ENCODE data around the gene CD46. TPM values are rescaled to one million over a fixed set of nuclear protein-coding genes. Genes with fewer than 3 reads are reported as not detected.
A peak's percentile ranks its signal among the peaks of the same experiment; 100 is the strongest.
"Not testable (repeated sequence)": the region's sequence is repeated elsewhere in the genome, so short reads cannot be mapped to it uniquely, and the experiment has no call there.

Gene CD46
- total and polyA plus RNA-seq, 2 donors (not counting 1 experiment from before 2014, with no cell fraction given) = 38.6 to 173 TPM

DNA sequence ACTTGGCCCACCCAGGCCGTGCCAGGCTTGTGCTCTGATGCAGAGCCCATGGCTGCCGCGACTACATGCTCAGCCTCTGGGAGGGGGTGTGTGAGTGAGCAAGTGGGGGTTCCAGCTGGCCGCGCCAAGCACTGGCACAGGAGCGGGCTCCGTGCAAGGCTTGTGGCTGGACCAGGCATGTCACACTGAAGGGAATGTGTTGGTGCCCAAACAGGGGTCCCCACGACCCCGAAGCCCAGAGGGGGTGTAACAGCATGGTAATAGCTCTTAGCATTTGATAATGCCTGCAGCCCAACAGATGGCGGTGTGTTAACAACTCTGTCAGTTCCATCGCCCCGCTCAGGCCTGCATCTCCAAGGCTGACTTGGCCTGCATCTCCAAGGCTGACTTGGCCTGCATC is 38.3 kb upstream of the CD46 start:
- Histone ChIP-seq H3K79me2 (ENCODE audit: control insufficient read depth, insufficient read depth, low read length) (no peaks in the 10 kb centered on the region), H3K27ac (ENCODE audit: low read length in 2 of 2) (no peak overlapping the region), H3K9ac (ENCODE audit: low read length) (no peak overlapping the region), H3K4me3 (ENCODE audit: control extremely low read depth in 1 of 5, extremely low read depth in 1 of 5, insufficient read depth in 1 of 5, low read depth in 2 of 5, low read length in 4 of 5) (no peak overlapping the region), H3K36me3 (replicated peaks in 1 of 2; ENCODE audit: control extremely low read depth in 1 of 2, control insufficient read depth in 1 of 2, extremely low read depth in 1 of 2, insufficient read depth in 2 of 2, low read length in 1 of 2) (no peaks in the 10 kb centered on the region), H4K20me1 (ENCODE audit: control insufficient read depth, insufficient read depth, low read length, poor library complexity, severe bottlenecking) (no peaks in the 10 kb centered on the region), H3K4me1 (ENCODE audit: control insufficient read depth in 2 of 2, insufficient read depth in 2 of 2, low read length in 2 of 2) (no peaks in the 10 kb centered on the region), H2AFZ (ENCODE audit: insufficient read depth, low read depth, low read length, poor library complexity, severe bottlenecking) (no peak overlapping the region), H3K9me3 (ENCODE audit: control extremely low read depth in 1 of 3, control insufficient read depth in 2 of 3, insufficient read depth in 1 of 3, low read length in 2 of 3) (peaks cover 0 to 10% (median 0%) of the 10 kb centered on the region in 3 donors), H3K27me3 (replicated peaks in 1 of 4; ENCODE audit: control extremely low read depth in 1 of 4, control insufficient read depth in 3 of 4, insufficient read depth in 4 of 4, low read length in 3 of 4) (no peaks in the 10 kb centered on the region), H3K4me2 (replicated peaks; ENCODE audit: low read depth, low read length, poor library complexity, severe bottlenecking) (no peak overlapping the region)
- DNase-seq (peak; percentile 6), ATAC-seq (ENCODE audit: low read depth) (no peak)
- H3K4me1 Mint-ChIP-seq = no peaks in the 10 kb centered on the region
- 90% methylated on average over 11 of the region's 12 CpGs for WGBS (ENCODE audit: insufficient coverage)
- no peaks in the 10 kb centered on the region for H3K9me3 Mint-ChIP-seq (ENCODE audit: insufficient read depth)
- intact Hi-C loops (cut with micrococcal nuclease) = no loop called here
- H3K27me3 Mint-ChIP-seq = no peaks in the 10 kb centered on the region
- ChIA-PET POLR2A (no interaction called here), CTCF (interaction anchor here (1.2 kb wide), 1 partner anchor 84 kb away, joined by 3 read pairs; no protein-coding TSS in a partner anchor)
- no peak for TF ChIP-seq EZH2 (IDR thresholded peaks at IDR 0.05; ENCODE audit: borderline replicate concordance, insufficient read depth, low read depth, low read length, poor library complexity, severe bottlenecking)
- TF ChIP-seq, protein P1, sequence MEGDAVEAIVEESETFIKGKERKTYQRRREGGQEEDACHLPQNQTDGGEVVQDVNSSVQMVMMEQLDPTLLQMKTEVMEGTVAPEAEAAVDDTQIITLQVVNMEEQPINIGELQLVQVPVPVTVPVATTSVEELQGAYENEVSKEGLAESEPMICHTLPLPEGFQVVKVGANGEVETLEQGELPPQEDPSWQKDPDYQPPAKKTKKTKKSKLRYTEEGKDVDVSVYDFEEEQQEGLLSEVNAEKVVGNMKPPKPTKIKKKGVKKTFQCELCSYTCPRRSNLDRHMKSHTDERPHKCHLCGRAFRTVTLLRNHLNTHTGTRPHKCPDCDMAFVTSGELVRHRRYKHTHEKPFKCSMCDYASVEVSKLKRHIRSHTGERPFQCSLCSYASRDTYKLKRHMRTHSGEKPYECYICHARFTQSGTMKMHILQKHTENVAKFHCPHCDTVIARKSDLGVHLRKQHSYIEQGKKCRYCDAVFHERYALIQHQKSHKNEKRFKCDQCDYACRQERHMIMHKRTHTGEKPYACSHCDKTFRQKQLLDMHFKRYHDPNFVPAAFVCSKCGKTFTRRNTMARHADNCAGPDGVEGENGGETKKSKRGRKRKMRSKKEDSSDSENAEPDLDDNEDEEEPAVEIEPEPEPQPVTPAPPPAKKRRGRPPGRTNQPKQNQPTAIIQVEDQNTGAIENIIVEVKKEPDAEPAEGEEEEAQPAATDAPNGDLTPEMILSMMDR (IDR thresholded peaks at IDR 0.05) = no peak
- H3K27ac Mint-ChIP-seq = no peak overlapping the region
- no peak overlapping the region for H3K4me3 Mint-ChIP-seq

DNA sequence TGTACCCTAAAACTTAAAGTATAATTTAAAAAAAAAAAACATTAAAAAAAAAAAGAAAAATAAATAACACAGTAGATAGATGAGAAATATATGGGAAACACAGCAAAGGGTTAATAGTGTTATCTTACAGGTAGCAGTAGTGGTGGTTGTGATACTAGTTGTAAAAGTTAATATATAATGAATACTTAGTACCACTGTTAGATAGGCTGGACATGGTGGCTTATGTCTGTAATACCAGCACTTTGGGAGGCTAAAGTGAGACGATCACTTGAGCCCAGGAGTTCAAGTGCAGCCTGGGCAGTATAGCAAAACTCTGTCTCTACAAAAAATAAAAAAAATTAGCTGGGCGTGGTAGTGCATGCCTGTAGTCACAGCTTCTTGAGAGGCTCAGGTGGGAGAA is 32.6 kb upstream of the CD46 start:
- Mint-ChIP-seq H3K27ac (no peak overlapping the region), H3K9me3 (ENCODE audit: insufficient read depth) (no peaks in the 10 kb centered on the region), H3K27me3 (no peaks in the 10 kb centered on the region), H3K4me3 (no peak overlapping the region), H3K4me1 (no peaks in the 10 kb centered on the region)
- Histone ChIP-seq H2AFZ (ENCODE audit: insufficient read depth, low read depth, low read length, poor library complexity, severe bottlenecking) (no peak overlapping the region), H3K9ac (ENCODE audit: low read length) (no peak overlapping the region), H4K20me1 (ENCODE audit: control insufficient read depth, insufficient read depth, low read length, poor library complexity, severe bottlenecking) (no peaks in the 10 kb centered on the region), H3K27me3 (replicated peaks in 1 of 4; ENCODE audit: control extremely low read depth in 1 of 4, control insufficient read depth in 3 of 4, insufficient read depth in 4 of 4, low read length in 3 of 4) (no peaks in the 10 kb centered on the region), H3K79me2 (ENCODE audit: control insufficient read depth, insufficient read depth, low read length) (no peaks in the 10 kb centered on the region), H3K27ac (ENCODE audit: low read length in 2 of 2) (no peak overlapping the region), H3K4me3 (ENCODE audit: control extremely low read depth in 1 of 5, extremely low read depth in 1 of 5, insufficient read depth in 1 of 5, low read depth in 2 of 5, low read length in 4 of 5) (no peak overlapping the region), H3K9me3 (ENCODE audit: control extremely low read depth in 1 of 3, control insufficient read depth in 2 of 3, insufficient read depth in 1 of 3, low read length in 2 of 3) (peaks cover 0 to 4% (median 0%) of the 10 kb centered on the region in 3 donors), H3K4me2 (replicated peaks; ENCODE audit: low read depth, low read length, poor library complexity, severe bottlenecking) (no peak overlapping the region), H3K36me3 (replicated peaks in 1 of 2; ENCODE audit: control extremely low read depth in 1 of 2, control insufficient read depth in 1 of 2, extremely low read depth in 1 of 2, insufficient read depth in 2 of 2, low read length in 1 of 2) (no peaks in the 10 kb centered on the region), H3K4me1 (ENCODE audit: control insufficient read depth in 2 of 2, insufficient read depth in 2 of 2, low read length in 2 of 2) (no peaks in the 10 kb centered on the region)
- intact Hi-C loops (cut with micrococcal nuclease) = no loop called here
- CTCF ChIA-PET = no interaction called here
- TF ChIP-seq, protein P1 (IDR thresholded peaks at IDR 0.05) = no peak
- TF ChIP-seq EZH2 (IDR thresholded peaks at IDR 0.05; ENCODE audit: borderline replicate concordance, insufficient read depth, low read depth, low read length, poor library complexity, severe bottlenecking) = no peak
- ATAC-seq (ENCODE audit: low read depth) = no peak
- DNase-seq = no peak
- no CpG with 5 or more reads among the region's 2 CpGs for WGBS (ENCODE audit: insufficient coverage)
- POLR2A ChIA-PET = no interaction called here

DNA sequence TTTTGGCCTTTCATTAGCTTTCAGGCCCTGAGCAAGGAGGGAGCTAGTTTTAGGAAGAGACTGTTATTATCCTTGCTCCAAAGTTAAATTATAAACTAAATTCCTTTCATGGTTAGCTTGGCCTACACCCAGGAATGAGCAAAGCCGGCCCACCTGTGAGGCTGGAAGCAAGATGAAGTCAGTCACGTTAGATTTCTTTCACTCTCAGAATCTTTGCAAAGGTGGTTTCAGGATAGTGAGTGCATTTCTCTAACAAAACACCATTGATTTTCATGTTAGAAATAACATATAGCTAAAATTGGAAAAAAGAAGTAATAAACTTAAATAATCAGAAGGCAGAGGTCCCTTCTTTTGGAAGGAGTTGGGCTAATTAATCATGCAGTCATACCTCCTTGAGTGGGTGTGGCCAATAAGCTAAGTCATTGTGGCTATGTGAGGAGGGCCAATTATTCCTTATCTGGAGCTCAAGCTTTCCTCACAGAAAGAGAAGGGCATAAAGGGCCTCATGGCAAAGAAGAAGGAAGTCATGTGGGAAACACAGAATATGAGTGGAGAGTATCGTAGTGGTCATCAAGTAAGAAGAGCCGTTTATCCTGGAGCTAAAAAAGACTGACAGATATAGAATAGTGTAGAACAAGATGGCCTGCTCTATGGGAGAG is 23.5 kb upstream of the CD46 start:
- H3K27me3 Mint-ChIP-seq; H4K20me1 ChIP-seq (ENCODE audit: control insufficient read depth, insufficient read depth, low read length, poor library complexity, severe bottlenecking); intact Hi-C loops (cut with micrococcal nuclease); H2AFZ ChIP-seq (ENCODE audit: insufficient read depth, low read depth, low read length, poor library complexity, severe bottlenecking); H3K4me3 ChIP-seq (ENCODE audit: control extremely low read depth in 1 of 5, extremely low read depth in 1 of 5, insufficient read depth in 1 of 5, low read depth in 2 of 5, low read length in 4 of 5); H3K9ac ChIP-seq (ENCODE audit: low read length); H3K27ac Mint-ChIP-seq; POLR2A ChIA-PET; H3K9me3 ChIP-seq (ENCODE audit: control extremely low read depth in 1 of 3, control insufficient read depth in 2 of 3, insufficient read depth in 1 of 3, low read length in 2 of 3); H3K27ac ChIP-seq (ENCODE audit: low read length in 2 of 2); H3K4me1 Mint-ChIP-seq; H3K27me3 ChIP-seq (replicated peaks in 1 of 4; ENCODE audit: control extremely low read depth in 1 of 4, control insufficient read depth in 3 of 4, insufficient read depth in 4 of 4, low read length in 3 of 4); H3K79me2 ChIP-seq (ENCODE audit: control insufficient read depth, insufficient read depth, low read length); DNase-seq; H3K9me3 Mint-ChIP-seq (ENCODE audit: insufficient read depth); H3K4me2 ChIP-seq (replicated peaks; ENCODE audit: low read depth, low read length, poor library complexity, severe bottlenecking); ATAC-seq (ENCODE audit: low read depth); H3K4me1 ChIP-seq (ENCODE audit: control insufficient read depth in 2 of 2, insufficient read depth in 2 of 2, low read length in 2 of 2); CTCF ChIA-PET; H3K4me3 Mint-ChIP-seq; H3K36me3 ChIP-seq (replicated peaks in 1 of 2; ENCODE audit: control extremely low read depth in 1 of 2, control insufficient read depth in 1 of 2, extremely low read depth in 1 of 2, insufficient read depth in 2 of 2, low read length in 1 of 2): not testable (repeated sequence)
- WGBS (ENCODE audit: insufficient coverage) = 60% methylated on average over 2 of the region's 4 CpGs
